Measurements from ENCODE around the gene CLIC4. TPM values are rescaled to one million over a fixed set of nuclear protein-coding genes. Genes with fewer than 3 reads are reported as not detected.
"Not testable (repeated sequence)": the region's sequence is repeated elsewhere in the genome, so short reads cannot be mapped to it uniquely, and the experiment has no call there.

Gene CLIC4
- total RNA-seq (1 to 10 TPM; 4.9 to 6.6 TPM), polyA plus RNA-seq (under 1 TPM; 0.07 to 0.50 (median 0.11) TPM), total RNA-seq (0 to 57.2 (median 4.3) reads per million in 6 experiments)

DNA sequence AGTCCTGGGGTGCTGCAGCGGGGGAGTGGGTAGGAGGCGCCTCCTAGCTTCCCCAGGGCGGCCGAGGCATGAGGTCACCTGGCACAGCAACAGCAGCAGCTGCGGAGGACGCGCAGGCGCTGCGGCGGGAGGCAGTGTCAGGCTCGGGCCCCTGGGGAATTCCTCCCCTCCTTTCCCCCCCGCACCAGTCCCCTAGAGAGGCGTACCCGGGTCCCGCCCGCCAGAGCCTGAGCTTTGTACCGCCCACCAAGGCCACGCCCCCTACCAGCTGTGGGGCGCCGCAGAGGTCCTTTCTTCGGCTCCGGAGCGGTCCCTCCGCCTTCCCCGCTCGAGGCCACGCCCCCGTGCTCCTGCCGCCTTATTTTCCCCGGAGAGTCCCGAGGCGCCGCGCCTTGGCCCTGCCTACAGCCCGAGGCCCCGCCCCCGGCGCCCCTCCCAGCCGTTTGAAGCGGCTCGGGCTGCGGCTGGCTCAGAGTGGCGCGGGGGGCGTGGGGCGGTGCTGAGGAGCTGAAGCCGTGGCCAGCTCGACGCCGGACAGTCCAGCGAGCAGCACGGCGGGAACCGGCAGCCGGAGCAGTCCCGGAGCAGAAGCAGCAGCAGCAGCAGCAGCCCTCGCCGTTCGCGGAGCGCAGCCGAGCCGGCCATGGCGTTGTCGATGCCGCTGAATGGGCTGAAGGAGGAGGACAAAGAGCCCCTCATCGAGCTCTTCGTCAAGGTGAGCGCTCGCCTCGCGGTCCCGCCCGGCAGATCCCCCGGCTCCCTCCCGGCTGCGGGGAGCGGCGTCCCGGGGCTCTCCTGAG, at the start of gene CLIC4:
CLIC4 (plus strand) TSS at position 537 of the 800 bp plus-strand sequence; CDS start at position 644, 107 bp downstream.
- POLR2A ChIA-PET, result interaction anchor here (0.9 to 1.7 kb wide), 6 partner anchors 24 to 487 kb away, joined by 3 to 6 read pairs (median 4); partner anchors contain the start of gene SYF2
- Mint-ChIP-seq H3K36me3 (no peaks in the 10 kb centered on the region), H3K4me3 (peak within 1 kb of the TSS; percentile 78 to 91 (median 87)), H3K9me3 (no peaks in the 10 kb centered on the region), H3K4me1 (peaks cover 8 to 61% (median 20%) of the 10 kb centered on the region in 4 donors), H3K27me3 (peaks cover 0 to 4% (median 0%) of the 10 kb centered on the region in 5 donors), H3K27ac (peak within 1 kb of the TSS; percentile 51 to 90 (median 81))
- ATAC-seq (peak; percentile 86), DNase-seq (peak; percentile 93 to 100 (median 98))

- Mint-ChIP-seq H3K27me3 (peaks cover 0 to 5% (median 0%) of the 10 kb centered on the region in 5 donors), H3K36me3 (no peaks in the 10 kb centered on the region), H3K4me1 (peaks cover 0 to 36% (median 2%) of the 10 kb centered on the region in 4 donors), H3K9me3 (no peaks in the 10 kb centered on the region), H3K27ac (peak overlapping the region in 1 of 10 donors; percentile 4), H3K4me3 (no peak overlapping the region)
- POLR2A ChIA-PET, result interaction anchor here (0.9 kb wide), 1 partner anchor 27 kb away, joined by 3 read pairs; no protein-coding TSS in a partner anchor
- DNase-seq, result no peak
- no peak for ATAC-seq
Measured at GRCh38 chr1:24696041-24696755, 49.0 kb upstream of the CLIC4 start.

DNA sequence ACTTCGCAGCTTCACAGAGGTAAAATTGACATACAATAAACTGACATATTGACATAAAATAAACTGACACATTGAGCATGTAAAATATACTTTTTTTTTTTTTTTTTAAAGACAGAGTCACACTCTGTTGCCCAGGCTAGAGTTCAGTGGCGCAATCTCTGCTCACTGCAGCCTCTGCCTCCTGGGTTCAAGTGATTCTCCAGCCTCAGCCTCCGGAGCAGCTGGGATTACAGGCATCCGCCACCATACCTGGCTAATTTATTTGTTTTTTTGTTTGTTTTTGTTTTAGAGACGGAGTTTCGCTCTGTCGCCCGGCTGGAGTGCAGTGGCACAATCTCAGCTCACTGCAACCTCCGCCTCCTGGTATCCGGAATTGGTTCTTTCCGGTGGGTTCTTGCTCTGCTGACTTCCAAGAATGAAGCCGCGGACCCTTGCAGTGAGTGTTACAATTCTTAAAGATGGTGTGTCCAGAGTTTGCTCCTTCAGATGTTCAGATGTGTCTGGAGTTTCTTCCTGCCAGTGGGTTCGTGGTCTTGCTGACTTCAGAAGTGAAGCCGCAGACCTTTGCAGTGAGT, 48.4 kb upstream of the CLIC4 start:
- POLR2A ChIA-PET, result no interaction called here
- no peak overlapping the region for H3K27ac Mint-ChIP-seq
- no peak for DNase-seq

GRCh38 chr1:24697453-24698001, 47.7 kb upstream of the CLIC4 start:
- H3K36me3 Mint-ChIP-seq, ATAC-seq, H3K9me3 Mint-ChIP-seq, H3K27me3 Mint-ChIP-seq, DNase-seq, H3K27ac Mint-ChIP-seq, POLR2A ChIA-PET, H3K4me3 Mint-ChIP-seq: not testable (repeated sequence)
- H3K4me1 Mint-ChIP-seq, result peaks cover 0 to 36% (median 2%) of the 10 kb centered on the region in 4 donors

More for the DNA sequence above, 48.4 kb upstream of the CLIC4 start:
- Mint-ChIP-seq H3K4me1 (peaks cover 0 to 36% (median 2%) of the 10 kb centered on the region in 4 donors), H3K9me3 (no peaks in the 10 kb centered on the region), H3K27me3 (peaks cover 0 to 5% (median 0%) of the 10 kb centered on the region in 5 donors), H3K4me3 (peak overlapping the region in 1 of 10 donors; percentile 13), H3K36me3 (no peaks in the 10 kb centered on the region)
- no peak for ATAC-seq

GRCh38 chr1:24698326-24698725, 46.9 kb upstream of the CLIC4 start:
- POLR2A ChIA-PET, H3K4me3 Mint-ChIP-seq, H3K27me3 Mint-ChIP-seq, H3K27ac Mint-ChIP-seq, H3K9me3 Mint-ChIP-seq, DNase-seq, H3K36me3 Mint-ChIP-seq, ATAC-seq: not testable (repeated sequence)
- peaks cover 0 to 33% (median 2%) of the 10 kb centered on the region in 4 donors for H3K4me1 Mint-ChIP-seq

DNA sequence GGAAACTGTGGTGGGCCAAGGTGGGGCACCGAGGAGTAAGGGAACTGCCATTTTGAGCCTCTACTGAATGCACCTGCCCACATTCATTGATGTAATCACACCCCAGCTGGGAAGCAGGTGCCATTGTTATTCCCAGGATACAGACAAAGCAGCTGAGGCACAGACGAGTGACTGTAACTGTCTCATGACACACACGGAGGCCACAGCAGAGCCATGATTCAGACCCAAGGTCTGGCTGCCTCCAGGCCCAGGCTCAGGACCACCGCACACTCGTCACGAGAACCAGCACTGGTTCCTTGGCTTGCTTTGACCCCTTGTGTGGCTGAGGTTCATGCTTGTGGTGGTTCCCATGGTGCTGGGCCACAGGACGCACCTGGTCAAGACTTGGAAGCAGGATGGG, 45.6 kb upstream of the CLIC4 start:
- ATAC-seq, result no peak
- DNase-seq, result no peak
- H3K4me1 Mint-ChIP-seq, result peaks cover 0 to 23% (median 2%) of the 10 kb centered on the region in 4 donors
- no peaks in the 10 kb centered on the region for H3K9me3 Mint-ChIP-seq
- H3K27ac Mint-ChIP-seq, result no peak overlapping the region
- H3K27me3 Mint-ChIP-seq, result peaks cover 0 to 5% (median 0%) of the 10 kb centered on the region in 5 donors
- no peak overlapping the region for H3K4me3 Mint-ChIP-seq
- no peaks in the 10 kb centered on the region for H3K36me3 Mint-ChIP-seq
- POLR2A ChIA-PET, result no interaction called here

DNA sequence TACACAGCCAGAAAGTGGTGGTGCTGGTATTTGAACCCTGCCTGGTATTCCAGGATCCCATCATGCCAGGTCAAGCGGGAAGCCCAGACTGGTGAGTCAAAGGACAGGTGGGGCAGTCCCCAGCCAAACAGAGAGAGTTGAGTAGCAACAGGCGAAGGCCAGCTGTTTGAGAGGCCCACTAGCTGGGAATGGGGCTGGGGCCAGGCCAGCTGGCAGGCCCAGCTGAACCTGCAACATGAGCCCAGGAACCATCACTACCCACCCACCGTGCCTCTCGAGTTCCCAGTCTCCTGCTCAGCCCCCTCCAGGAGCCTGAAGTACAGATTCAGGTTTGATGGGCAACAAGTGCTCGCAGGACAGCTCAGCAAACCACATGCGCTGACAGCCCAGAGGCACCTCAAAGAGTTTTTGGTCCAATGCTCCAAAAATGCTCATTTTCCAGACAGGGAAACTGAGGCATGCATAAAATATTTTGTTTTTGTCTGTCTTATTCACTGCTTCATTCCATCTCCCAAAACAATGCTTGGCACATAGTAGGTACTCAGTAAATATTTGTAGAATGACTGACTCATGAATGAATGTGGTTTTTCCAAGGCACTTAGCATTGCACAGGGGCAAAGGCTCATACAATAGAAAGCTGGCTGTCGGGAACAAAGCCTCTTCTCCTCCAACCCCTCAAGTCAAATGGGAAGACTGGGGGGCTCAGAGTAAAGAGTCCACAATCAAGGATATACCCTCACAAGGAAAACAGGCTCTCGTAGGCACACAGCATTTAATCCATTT, 42.5 kb upstream of the CLIC4 start:
- Mint-ChIP-seq H3K27ac (no peak overlapping the region), H3K27me3 (peaks cover 0 to 5% (median 0%) of the 10 kb centered on the region in 5 donors), H3K36me3 (no peaks in the 10 kb centered on the region), H3K4me3 (no peak overlapping the region), H3K9me3 (no peaks in the 10 kb centered on the region), H3K4me1 (peaks cover 3 to 13% (median 8%) of the 10 kb centered on the region in 4 donors)
- ATAC-seq (no peak), DNase-seq (no peak)
- POLR2A ChIA-PET, result no interaction called here

DNA sequence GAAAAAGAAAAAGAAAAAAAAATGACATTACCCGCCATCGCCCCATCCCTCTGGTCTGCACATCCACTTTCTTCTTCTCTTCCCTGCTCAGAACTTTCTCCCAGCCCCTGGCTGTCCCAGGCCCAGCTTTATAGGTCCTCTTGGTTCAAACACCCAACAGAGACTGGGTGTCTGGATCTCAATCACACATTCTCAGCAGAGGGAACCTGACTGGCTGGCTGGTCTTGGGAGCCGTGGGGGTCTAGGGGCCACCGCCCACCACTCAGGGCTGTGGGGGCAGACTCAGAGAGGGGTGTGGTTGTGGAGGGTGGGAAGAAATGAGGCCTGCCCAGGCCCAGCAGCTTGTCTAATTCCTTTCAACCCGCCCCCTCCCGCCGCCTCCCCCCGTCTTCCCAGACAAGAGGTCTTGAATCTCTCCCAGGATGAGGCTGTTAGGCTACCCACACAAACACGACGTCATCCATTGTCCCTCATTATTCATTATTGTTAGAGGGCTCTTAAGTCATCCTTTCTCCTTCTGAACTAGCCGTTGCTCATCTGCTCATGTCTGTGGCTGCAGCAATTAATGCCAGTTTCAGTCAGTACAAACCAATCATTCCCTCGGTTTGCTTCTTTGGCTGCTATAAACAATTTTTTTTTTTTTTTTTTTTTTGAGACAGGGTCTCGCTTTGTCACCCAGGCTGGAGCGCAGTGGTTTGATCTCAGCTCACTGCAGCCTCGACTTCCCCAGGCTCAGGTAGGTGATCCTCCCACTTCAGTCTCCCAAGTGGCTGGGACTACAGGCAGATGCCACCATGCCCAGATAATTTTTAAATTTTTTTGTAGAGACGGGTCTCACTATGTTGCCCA, 40.6 kb upstream of the CLIC4 start:
- POLR2A ChIA-PET, result no interaction called here
- Mint-ChIP-seq H3K27me3 (peaks cover 0 to 2% (median 0%) of the 10 kb centered on the region in 5 donors), H3K4me3 (no peak overlapping the region), H3K9me3 (no peaks in the 10 kb centered on the region), H3K27ac (peak overlapping the region in 2 of 10 donors; percentile 34 to 61), H3K4me1 (peaks cover 3 to 18% (median 8%) of the 10 kb centered on the region in 4 donors), H3K36me3 (no peaks in the 10 kb centered on the region)
- no peak for DNase-seq
- no peak for ATAC-seq

DNA sequence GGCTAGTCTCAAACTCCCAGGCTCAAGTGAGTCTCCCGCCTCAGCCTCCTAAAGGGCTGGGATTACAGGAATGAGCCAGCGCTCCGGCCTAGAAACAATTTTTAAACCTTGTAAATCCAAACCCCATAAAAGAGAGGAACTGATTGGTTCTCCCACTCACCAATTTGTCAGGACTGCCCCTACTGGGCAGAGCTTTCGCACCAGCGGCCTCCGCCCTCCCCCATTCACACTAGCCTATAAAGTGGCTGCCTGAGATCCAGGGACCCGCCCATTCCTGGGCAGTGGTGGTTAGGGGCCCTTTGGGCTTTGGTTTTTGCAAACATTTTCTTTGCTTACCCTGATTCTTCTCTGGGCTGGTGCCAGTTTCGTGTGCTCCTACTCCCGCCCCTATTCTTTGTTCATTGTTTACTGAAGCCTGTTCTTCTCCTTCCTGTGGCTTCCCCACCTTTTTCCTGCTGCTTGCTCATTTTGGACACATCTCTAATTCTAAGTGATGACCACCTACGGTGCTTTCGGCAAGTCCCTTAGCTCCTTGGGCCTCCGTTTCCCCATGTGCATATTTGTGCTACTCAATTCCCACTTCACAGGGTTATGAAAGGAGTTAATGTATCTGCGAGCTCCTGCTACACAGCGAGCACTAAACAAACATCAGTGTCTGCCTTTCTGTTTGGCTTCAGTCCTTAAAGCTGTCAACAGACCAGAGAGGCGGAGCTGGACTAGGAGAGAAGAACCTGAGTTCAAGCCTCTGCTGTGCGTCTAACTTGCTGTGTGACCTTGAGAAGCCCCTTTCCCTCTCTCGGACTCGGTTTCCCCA, 39.8 kb upstream of the CLIC4 start:
- DNase-seq (peak in 2 of 10 donors; percentile 6 to 11), ATAC-seq (peak; percentile 33 to 53)
- Mint-ChIP-seq H3K27me3 (no peaks in the 10 kb centered on the region), H3K9me3 (no peaks in the 10 kb centered on the region), H3K36me3 (no peaks in the 10 kb centered on the region), H3K27ac (peak overlapping the region in 4 of 10 donors; percentile 3 to 61 (median 34)), H3K4me1 (peaks cover 3 to 26% (median 10%) of the 10 kb centered on the region in 4 donors), H3K4me3 (peak overlapping the region in 5 of 10 donors; percentile 5 to 64 (median 8))
- POLR2A ChIA-PET, result no interaction called here

- Mint-ChIP-seq H3K27ac (peak overlapping the region in 1 of 10 donors; percentile 61), H3K4me1 (peaks cover 3 to 26% (median 10%) of the 10 kb centered on the region in 4 donors)
- POLR2A ChIA-PET, DNase-seq, H3K4me3 Mint-ChIP-seq, H3K36me3 Mint-ChIP-seq, H3K27me3 Mint-ChIP-seq, H3K9me3 Mint-ChIP-seq, ATAC-seq: not testable (repeated sequence)
Measured at GRCh38 chr1:24706074-24706389, 39.2 kb upstream of the CLIC4 start.
